ENCODE measurements around the gene ETFA.

DNA sequence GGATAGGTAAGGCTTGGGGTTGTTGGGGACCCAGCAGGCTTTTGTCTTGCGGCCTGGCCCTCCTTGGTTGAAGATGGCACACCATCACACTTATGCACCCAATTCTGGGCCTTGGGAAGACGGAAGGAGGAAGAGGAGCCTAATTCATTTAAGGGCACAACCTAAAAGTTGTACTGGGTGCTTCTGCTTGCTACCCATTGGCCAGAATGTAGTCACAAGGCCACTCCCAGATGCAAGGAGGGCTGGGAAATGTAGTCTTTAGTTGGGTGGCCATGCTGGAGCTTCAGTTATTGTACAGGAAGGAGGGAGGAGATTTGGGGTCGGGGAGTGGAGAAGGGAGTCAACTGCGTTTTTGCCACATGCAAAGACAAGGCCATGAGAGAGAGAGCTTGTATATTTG, 142.3 kb downstream of the ETFA start:
- TF ChIP-seq PATZ1 (CRISPR knock-in tag; IDR thresholded peaks at IDR 0.05; ENCODE audit: borderline replicate concordance) (no peak), BACH2 (CRISPR knock-in tag; IDR thresholded peaks at IDR 0.05; ENCODE audit: borderline replicate concordance) (no peak), CREB5 (CRISPR knock-in tag; IDR thresholded peaks at IDR 0.05; ENCODE audit: low read depth) (no peak), ZFP30 (CRISPR knock-in tag; IDR thresholded peaks at IDR 0.05) (no peak), ZC3H10 (CRISPR knock-in tag; IDR thresholded peaks at IDR 0.05) (no peak), PPARA (CRISPR knock-in tag; IDR thresholded peaks at IDR 0.05; ENCODE audit: borderline replicate concordance) (no peak), ISL1 (CRISPR knock-in tag; IDR thresholded peaks at IDR 0.05) (no peak), ARNTL (CRISPR knock-in tag; IDR thresholded peaks at IDR 0.05; ENCODE audit: borderline replicate concordance, low read depth) (no peak), CSDC2 (CRISPR knock-in tag; IDR thresholded peaks at IDR 0.05) (no peak), RARB (CRISPR knock-in tag; IDR thresholded peaks at IDR 0.05) (no peak), GLIS3 (CRISPR knock-in tag; IDR thresholded peaks at IDR 0.05) (no peak), ESRRG (CRISPR knock-in tag; IDR thresholded peaks at IDR 0.05) (no peak), SNAI2 (CRISPR knock-in tag; IDR thresholded peaks at IDR 0.05) (no peak)
- TF ChIP-seq, protein P1, sequence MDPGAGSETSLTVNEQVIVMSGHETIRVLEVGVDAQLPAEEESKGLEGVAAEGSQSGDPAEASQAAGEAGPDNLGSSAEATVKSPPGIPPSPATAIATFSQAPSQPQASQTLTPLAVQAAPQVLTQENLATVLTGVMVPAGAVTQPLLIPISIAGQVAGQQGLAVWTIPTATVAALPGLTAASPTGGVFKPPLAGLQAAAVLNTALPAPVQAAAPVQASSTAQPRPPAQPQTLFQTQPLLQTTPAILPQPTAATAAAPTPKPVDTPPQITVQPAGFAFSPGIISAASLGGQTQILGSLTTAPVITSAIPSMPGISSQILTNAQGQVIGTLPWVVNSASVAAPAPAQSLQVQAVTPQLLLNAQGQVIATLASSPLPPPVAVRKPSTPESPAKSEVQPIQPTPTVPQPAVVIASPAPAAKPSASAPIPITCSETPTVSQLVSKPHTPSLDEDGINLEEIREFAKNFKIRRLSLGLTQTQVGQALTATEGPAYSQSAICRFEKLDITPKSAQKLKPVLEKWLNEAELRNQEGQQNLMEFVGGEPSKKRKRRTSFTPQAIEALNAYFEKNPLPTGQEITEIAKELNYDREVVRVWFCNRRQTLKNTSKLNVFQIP (CRISPR knock-in tag; IDR thresholded peaks at IDR 0.05; ENCODE audit: borderline replicate concordance, low read depth), result no peak
